ENCODE results near the gene DVL1. TPM values are rescaled to one million over a fixed set of nuclear protein-coding genes. Genes with fewer than 3 reads are reported as not detected.

The DVL1 gene
- 92.9 and 95.7 TPM in 2 replicates for total RNA-seq
- long read RNA-seq, partial matches to known transcripts = 0 of 2 reads
- long read RNA-seq, other reads (novel, unspliced or antisense) = 2 of 2 reads

GRCh38 chr1:1349256-1350012, at the start of gene DVL1:
Gene DVL1 (minus strand): TSS chr1:1349418. CDS start chr1:1349065, 353 bp downstream.
- TF ChIP-seq, protein P1, sequence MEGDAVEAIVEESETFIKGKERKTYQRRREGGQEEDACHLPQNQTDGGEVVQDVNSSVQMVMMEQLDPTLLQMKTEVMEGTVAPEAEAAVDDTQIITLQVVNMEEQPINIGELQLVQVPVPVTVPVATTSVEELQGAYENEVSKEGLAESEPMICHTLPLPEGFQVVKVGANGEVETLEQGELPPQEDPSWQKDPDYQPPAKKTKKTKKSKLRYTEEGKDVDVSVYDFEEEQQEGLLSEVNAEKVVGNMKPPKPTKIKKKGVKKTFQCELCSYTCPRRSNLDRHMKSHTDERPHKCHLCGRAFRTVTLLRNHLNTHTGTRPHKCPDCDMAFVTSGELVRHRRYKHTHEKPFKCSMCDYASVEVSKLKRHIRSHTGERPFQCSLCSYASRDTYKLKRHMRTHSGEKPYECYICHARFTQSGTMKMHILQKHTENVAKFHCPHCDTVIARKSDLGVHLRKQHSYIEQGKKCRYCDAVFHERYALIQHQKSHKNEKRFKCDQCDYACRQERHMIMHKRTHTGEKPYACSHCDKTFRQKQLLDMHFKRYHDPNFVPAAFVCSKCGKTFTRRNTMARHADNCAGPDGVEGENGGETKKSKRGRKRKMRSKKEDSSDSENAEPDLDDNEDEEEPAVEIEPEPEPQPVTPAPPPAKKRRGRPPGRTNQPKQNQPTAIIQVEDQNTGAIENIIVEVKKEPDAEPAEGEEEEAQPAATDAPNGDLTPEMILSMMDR (IDR thresholded peaks at IDR 0.05) = peak; percentile 62
- peak within 1 kb of the TSS; percentile 56 for H3K27ac Mint-ChIP-seq (ENCODE audit: unreplicated experiment)
- H3K27me3 Mint-ChIP-seq (ENCODE audit: unreplicated experiment) = no peaks in the 10 kb centered on the region
- no peak for DNase-seq (ENCODE audit: extremely low spot score, unreplicated experiment)
- peaks cover 52% of the 10 kb centered on the region for H3K4me1 Mint-ChIP-seq (ENCODE audit: unreplicated experiment)
- H3K4me3 Mint-ChIP-seq (ENCODE audit: unreplicated experiment) = peak within 1 kb of the TSS; percentile 80
- H3K36me3 Mint-ChIP-seq (ENCODE audit: unreplicated experiment) = peaks cover 9% of the 10 kb centered on the region
- H3K9me3 Mint-ChIP-seq (ENCODE audit: unreplicated experiment) = no peaks in the 10 kb centered on the region

- Mint-ChIP-seq H3K36me3 (ENCODE audit: unreplicated experiment) (peaks cover 33% of the 10 kb centered on the region), H3K27ac (ENCODE audit: unreplicated experiment) (peak overlapping the region; percentile 83), H3K4me1 (ENCODE audit: unreplicated experiment) (peaks cover 29% of the 10 kb centered on the region), H3K27me3 (ENCODE audit: unreplicated experiment) (no peaks in the 10 kb centered on the region), H3K4me3 (ENCODE audit: unreplicated experiment) (peak overlapping the region; percentile 85), H3K9me3 (ENCODE audit: unreplicated experiment) (no peaks in the 10 kb centered on the region)
- DNase-seq (ENCODE audit: extremely low spot score, unreplicated experiment) = no peak
- TF ChIP-seq, protein P1 (IDR thresholded peaks at IDR 0.05) = no peak
These were observed 49.5 kb upstream of the DVL1 start for GRCh38 chr1:1398677-1399186.

- Mint-ChIP-seq H3K9me3 (ENCODE audit: unreplicated experiment) (no peaks in the 10 kb centered on the region), H3K36me3 (ENCODE audit: unreplicated experiment) (peaks cover 28% of the 10 kb centered on the region), H3K27me3 (ENCODE audit: unreplicated experiment) (no peaks in the 10 kb centered on the region), H3K4me3 (ENCODE audit: unreplicated experiment) (peak overlapping the region; percentile 85), H3K27ac (ENCODE audit: unreplicated experiment) (peak overlapping the region; percentile 83), H3K4me1 (ENCODE audit: unreplicated experiment) (peaks cover 29% of the 10 kb centered on the region)
- TF ChIP-seq, protein P1 (IDR thresholded peaks at IDR 0.05) = no peak
- DNase-seq (ENCODE audit: extremely low spot score, unreplicated experiment) = no peak
These were observed 48.8 kb upstream of the DVL1 start for GRCh38 chr1:1397839-1398523.

- Mint-ChIP-seq H3K27me3 (ENCODE audit: unreplicated experiment) (no peaks in the 10 kb centered on the region), H3K9me3 (ENCODE audit: unreplicated experiment) (no peaks in the 10 kb centered on the region), H3K4me1 (ENCODE audit: unreplicated experiment) (peaks cover 12% of the 10 kb centered on the region), H3K4me3 (ENCODE audit: unreplicated experiment) (no peak overlapping the region), H3K27ac (ENCODE audit: unreplicated experiment) (no peak overlapping the region), H3K36me3 (ENCODE audit: unreplicated experiment) (peaks cover 39% of the 10 kb centered on the region)
- DNase-seq (ENCODE audit: extremely low spot score, unreplicated experiment) = no peak
- TF ChIP-seq, protein P1 (IDR thresholded peaks at IDR 0.05) = no peak
These were observed 45.9 kb upstream of the DVL1 start for GRCh38 chr1:1395166-1395565.

GRCh38 chr1:1394116-1394515, 44.9 kb upstream of the DVL1 start:
- no peak overlapping the region for H3K4me3 Mint-ChIP-seq (ENCODE audit: unreplicated experiment)
- H3K36me3 Mint-ChIP-seq (ENCODE audit: unreplicated experiment) = peaks cover 45% of the 10 kb centered on the region
- no peak overlapping the region for H3K27ac Mint-ChIP-seq (ENCODE audit: unreplicated experiment)
- TF ChIP-seq, protein P1 (IDR thresholded peaks at IDR 0.05) = no peak
- no peak for DNase-seq (ENCODE audit: extremely low spot score, unreplicated experiment)
- no peaks in the 10 kb centered on the region for H3K27me3 Mint-ChIP-seq (ENCODE audit: unreplicated experiment)
- H3K9me3 Mint-ChIP-seq (ENCODE audit: unreplicated experiment) = no peaks in the 10 kb centered on the region
- H3K4me1 Mint-ChIP-seq (ENCODE audit: unreplicated experiment) = peaks cover 9% of the 10 kb centered on the region
